ELF-1 (cell line): ENCODE data around the gene CLIP2.
"Not testable (repeated sequence)": the region's sequence is repeated elsewhere in the genome, so short reads cannot be mapped to it uniquely, and the experiment has no call there.

ENCODE experiments used
- DNase-seq: peaks from one replicate; pipeline ENCODE4 v3.0.0-alpha.2; 2016; ENCODE audit warnings: low read depth, low spot score

Gene CLIP2

DNA sequence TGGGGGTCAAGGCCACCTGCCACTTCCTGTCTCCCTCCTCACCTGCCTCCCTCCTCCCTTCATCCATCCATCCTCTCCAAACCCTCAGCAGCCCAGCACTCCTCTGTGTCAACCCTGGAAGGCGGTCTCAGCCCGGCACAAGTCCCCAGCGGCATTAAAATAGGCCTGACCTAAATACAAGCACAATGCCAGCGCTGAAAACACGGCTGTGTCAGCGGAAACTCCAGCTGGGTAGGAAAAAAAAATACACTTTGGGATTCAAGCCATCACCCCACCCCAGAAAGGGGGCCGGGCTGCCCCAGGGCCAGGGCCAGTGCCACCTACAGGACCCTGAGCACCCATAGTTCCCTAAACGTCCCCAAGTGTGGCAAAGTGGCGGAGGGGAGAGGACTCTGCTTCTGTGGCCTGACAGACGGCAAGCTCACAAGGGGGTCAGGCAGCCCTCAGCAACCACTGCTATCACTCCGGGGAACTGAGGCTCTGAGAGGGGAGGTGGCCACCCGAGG lies 141.8 kb downstream of the CLIP2 start:
- no peak for DNase-seq

DNA sequence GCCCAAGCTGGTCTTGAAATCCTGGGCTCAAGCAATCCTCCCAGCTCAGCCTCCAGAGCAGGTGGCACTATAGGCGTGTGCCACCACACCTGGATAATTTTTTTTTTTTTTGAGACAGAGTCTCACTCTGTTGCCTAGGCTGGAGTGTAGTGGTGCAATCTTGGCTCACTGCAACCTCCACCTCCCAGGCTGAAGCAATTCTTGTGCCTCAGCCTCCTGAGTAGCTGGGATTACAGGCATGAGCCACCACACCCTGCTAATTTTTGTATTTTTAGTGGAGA lies 148.0 kb downstream of the CLIP2 start:
- not testable (repeated sequence) for DNase-seq

DNA sequence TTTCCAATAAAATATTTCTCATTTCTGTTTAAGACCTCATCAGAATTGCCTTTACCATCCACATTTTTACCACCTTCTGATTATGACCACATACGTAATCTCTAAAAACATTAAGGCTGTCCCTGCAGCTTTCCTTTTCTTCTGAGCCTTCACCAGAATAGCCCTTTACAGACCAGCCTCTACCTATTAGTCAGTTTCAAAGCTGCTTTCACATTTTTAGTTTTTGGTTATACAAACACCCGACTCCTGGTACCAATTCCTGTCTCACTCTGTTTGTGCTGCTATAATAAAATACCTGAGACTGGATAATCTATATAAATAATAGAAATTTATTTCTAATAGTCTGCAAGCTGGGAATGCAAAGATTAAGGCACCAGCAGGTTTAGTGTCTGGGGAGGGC lies 149.1 kb downstream of the CLIP2 start:
- DNase-seq: no peak

DNA sequence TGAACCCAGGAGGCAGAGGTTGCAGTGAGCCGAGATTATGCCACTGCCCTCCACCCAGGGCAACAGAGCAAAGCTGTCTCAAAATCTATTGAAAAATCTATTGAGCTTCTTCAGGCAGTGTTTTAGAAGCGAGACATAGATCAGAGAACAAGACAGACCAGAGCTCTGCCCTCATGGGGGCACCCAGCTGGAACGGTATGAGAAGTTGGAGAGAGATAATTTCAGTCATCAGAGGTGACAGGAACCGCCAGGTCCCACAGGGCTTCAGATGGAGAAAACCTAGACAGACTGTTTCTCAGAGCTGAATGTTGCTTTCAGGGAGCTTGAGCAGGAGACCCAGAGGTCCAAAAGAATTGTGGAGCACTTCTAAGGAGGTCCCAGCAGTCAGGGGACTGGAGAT lies 150.3 kb downstream of the CLIP2 start:
- no peak for DNase-seq

DNA sequence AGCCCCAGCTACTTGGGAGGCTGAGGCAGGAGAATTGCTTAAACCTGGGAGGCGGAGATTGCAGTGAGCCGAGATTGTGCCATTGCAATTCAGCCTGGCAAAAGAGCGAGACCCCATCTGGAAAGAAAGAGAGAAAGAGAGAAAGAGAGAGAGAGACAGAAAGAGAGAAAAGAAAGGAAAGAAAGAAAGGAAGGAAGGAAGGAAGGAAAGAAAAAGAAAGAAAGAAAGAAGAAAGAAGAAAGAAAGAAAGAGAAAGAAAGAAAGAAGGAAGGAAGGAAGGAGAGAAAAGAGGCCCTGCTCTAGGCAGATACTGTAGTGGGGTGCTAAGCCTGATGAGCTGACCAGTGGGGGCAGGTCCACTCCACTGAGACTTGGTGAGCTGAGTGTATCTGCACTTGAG lies 150.9 kb downstream of the CLIP2 start:
- not testable (repeated sequence) for DNase-seq

DNA sequence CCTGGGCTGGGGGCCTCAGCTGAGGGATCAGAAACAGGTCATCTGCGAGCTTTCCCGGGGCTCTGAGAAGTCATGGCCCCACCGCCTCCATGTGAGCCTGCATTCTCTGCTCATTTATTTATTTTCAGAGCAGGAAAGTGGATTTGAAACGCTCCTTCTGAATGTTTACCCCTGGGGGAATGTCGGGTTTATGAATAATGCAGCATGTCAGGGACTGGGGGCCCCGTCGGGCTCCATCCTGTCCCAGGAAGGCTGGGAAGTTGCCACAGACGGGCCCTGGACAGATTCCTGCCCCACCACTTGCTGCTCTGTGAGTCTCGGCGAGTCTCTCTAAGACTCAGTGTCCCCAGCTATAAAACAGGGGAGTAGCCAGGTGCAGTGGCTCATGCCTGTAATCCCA lies 152.6 kb downstream of the CLIP2 start:
- DNase-seq: no peak

DNA sequence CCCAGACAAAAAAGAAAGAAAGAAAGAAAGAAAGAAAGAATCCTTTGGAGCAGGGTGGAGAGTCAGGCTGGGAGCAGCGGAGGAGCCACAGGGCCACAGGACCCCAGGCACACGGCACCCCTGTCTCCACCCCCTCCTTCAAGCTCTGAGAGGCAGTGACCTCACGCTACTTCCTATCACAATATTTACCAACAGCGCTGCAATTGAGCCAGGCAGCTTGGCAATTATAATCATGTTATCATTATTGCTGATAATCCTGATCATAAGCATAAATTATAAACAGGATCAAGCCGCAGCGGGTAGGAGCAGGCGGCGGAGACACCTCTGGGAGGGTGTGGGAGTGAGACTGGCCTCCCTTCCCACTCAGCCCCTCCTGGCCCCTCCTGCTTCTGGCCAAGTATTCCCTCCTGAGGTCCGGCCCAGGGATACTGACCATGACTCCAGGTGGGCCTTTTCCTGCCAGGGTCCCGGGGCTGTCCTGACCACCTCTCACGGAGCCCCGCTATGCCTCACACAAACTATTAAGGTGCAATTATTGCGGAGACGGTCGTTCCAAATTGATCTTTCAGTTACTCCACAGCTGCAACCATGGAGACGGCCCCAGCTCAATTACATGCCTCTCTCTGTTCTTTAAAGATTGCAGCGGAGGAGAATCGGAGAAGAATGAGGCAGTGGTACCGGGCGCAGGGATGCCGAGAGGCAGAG lies 154.5 kb downstream of the CLIP2 start:
- no peak for DNase-seq

DNA sequence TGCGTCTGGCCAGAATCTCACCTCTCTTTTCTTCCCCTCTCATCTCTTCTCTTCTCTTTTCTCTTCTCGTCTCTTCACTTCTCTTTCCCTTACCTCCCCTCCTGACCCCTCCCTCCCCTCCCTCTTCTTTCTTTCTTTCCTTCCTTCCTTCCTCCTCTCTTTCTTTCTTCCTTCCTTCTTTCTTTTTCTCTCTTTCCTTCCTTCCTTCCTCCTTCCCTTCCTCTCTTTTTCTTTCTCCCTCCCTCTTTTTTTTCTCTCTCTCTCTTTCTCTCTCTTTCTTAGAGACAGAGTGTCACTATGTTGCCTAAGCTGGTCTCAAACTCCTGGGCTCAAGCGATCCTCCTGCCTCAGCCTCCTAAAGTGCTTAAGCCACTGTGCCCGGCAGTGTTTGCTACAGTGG lies 159.9 kb downstream of the CLIP2 start:
- no peak for DNase-seq

DNA sequence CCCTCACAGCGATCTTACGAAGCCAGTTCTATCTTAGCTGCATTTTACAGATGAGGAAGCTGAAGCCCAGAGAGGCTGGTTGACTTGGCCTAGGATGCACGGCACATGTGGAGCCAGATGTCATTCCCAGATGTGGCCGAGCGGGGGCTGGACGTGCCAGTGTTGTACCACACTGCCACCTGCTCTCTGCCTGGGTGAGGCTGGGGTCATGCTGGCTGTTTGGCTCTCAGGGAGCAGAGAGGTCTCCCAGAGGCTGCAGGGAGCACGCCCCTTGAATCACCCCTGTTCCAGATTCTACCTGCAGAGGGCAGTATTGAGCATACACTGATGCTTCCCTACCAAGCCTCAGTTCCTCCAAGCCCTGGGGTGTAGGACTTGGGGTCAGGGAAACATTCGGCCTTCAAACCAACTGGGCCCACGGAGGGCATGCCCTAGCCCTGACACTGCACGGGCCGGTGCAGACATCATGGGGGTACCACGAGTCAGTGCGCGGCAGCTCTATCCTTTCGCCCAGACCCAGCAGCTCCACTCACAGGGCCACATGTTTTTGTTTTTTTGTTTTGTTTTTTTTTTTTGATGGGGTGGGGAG lies 160.7 kb downstream of the CLIP2 start:
- DNase-seq: peak; percentile 86

DNA sequence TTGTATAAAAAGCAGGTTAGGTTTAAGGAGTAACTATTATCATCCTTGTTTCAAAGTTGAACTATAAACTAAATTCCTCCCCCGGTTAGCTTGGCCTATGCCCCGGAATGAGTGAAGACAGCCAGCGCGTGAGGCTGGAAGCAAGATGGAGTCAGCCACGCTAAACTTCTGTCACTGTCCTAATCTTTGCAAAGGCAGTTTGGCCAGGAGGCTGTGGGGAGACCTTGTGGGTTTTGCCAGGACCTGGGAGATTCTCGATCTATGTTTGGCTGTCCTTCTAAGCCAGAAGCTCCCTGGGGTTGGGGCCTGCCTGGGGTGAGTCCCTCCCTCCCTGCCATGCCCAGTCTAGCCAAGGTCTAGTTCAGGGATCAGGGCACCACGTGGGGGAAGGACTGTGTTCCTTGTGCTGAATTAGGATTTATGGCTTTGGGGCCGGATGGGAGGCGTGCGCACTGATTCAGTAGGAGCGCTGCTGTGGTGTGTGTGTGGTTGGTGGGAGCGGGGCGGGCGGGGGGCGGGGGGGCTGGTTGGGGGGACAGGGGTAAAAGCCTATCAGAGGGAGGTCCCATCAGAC lies 163.6 kb downstream of the CLIP2 start:
- DNase-seq: no peak

DNA sequence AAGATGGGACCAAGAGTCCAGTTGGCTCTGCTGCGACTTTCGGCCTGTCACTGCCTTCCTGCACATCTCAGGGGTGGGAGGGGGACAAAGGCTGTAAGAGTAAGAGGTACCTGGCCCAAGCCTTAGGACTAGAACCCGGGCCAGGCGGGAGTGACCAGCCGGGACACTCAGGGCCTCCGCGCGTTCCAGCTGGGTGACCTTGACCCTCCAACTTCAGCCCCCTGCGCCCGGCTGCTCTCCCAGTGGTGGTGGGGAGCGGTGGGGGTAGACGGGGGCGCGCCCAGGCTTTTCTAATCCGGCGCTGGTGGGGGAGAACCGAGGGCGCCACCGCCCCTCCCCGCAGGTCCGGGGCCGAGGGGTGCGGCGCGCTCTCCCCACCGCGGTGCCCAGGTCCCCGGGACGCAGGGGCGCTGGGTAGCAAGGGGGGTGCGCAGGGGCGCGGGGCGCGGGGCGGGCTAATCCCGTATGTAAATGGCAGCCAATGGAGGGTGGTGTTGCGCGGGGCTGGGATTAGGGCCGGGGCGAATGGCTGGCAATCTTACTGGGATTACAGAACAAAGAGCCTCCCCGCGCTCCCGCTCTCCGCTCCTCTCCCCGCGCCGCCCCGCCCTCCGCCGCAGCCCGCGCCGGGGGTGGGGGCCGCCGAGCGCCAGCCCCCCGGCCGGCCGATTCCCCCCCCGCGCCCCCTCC lies 164.3 kb downstream of the CLIP2 start, which contains the start of gene GTF2IRD1:
GTF2IRD1 (plus strand) TSS at position 585 of the 690 bp plus-strand sequence. CDS start 54,175 bp downstream, outside the sequence.
- DNase-seq: peak; percentile 66

DNA sequence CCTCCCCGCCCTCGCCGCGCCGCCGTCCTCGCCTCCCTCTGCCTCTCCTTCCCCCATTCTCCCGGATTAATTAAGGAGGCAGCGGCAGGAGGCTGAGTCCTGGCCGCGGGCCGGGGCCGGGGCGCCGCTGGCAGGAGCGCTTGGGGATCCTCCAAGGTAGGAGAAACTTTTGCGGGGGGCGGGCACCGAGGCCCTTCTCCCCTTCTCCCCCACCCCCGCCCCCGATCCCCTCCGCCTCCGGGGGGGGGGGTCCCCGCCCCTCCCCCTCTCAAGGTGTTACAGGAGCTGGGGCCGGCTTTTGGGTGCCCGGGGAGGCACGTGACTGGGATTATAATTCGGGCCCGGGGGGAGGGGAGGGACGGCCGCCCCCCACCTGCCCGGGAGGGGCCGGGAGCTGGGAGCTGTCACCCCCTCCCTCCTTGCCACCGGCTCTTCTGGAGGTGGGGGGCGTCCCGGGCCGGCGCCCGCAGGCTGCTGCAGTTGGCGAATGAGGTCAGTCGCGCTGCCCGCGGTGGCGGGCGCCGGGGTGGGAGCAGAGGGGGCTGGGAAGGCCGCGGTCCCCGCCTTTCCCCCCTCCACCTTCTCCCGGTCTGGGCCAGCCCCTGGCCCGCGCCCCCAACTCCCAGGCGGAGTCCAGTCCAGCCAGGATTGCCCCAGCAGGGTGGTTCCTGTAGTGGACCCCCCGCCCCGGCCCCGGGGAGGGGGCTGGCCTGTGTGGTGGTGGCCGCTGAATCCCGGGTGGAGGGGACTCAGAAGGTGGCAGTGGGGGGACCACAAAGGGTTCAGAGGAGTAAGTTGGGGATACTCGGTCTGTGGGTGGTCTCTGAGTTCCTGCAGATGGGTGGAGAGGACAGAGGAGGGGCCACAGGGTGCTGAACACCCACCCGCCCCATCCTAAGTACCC lies 165.1 kb downstream of the CLIP2 start:
- no peak for DNase-seq

DNA sequence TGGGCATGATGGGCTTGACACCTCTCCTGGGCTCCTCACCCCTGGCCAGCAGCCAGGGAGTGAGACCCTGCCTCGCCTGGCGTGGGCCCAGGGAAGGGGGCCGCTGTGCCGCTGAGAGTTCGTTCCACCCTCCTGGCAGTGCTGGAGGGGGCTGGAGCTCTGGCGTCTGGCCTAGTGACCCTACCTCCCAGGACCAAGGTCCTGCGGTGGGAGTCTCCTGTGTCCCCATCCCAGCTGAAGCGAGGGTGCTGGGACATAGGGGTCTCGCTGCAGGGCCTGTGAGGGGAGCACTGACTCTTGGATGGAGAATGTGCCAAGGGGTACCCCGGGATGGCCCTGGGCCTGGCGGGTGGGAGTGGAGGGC lies 165.7 kb downstream of the CLIP2 start:
- no peak for DNase-seq

DNA sequence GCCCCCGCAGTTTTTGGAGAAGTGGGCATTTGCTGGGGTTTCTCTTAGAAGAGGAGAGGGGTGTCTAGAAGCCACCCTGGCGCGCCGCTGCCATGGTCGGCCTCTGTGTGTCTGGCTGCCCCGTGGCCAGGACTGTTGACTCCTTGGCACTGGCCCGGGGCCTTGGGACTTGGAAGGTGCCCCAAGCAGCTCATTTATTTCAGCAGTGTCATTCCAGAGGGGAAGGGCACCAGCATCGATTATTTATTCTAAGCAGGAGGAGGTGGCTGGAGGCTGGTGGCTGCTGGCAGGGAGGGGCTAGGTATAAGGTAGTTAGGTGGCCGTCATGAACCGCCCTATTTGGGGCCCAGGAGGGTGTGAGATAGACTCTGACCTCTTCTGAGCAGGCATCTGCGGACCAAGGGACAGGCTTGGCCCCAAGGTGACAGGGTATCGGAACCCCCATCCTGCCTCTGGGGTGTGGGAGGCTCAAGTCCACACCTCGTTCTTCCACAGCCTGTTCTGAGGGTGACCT lies 166.1 kb downstream of the CLIP2 start:
- DNase-seq: no peak
